ENCODE results near the gene NCDN.

Gene NCDN

DNA sequence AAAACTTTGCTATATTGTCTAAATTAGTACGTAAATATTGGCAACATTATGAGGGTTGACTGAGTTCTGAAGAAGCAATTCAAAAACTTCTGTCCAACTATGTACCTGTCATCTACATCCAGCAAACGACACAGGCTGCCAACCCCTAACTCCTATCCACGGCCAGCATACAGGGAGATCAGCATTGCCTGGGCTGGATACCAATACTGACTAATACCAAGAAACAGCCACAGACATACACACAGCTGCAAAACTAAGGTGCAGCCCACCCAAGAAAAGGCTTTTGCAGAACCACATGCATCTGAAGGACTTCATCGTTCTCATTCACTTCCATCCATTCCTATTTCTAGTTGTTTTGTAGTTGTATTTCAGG, 2.4 kb upstream of the NCDN start:
- no peak for DNase-seq (ENCODE audit: low spot score)

DNA sequence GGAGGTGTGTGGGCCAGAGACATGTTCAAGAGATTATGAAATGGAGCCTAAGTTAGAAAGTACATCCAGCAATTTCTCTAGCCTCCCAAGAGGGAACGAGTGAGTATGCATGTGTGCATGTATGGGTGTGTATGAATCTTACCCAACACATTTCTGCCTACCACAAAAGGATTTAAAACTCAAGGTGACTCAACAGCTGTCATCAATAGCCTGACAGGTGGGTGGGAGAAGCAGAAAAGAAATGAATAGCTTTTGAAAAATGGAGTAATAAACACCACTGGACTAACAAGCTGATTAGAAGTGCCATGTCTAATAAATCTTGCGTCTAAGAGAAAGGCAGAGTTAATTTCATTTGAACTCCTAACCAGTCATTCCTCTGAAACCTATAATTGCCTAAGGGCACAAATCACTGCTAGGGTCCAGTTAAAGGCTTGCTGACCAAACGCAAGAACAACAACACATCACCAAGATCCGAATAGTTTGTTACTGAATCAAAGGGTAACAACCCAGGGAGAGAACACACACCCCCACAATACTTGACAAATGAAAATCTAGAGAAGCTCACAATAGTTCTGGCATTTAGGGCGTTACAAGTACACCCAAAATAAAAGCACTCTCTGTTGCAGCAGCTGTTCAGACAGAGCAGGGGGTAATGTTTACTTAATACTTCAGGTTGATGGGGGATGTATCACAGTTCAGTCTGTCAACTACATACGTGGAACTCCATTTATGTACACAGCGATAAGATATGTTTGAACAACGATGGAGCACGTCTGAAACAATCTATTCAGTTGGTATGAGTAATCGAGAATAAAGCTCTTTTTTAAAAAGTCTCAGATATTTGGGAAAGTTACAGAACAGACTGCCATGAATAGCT, 1.8 kb upstream of the NCDN start:
- no peak for DNase-seq (ENCODE audit: low spot score)

DNA sequence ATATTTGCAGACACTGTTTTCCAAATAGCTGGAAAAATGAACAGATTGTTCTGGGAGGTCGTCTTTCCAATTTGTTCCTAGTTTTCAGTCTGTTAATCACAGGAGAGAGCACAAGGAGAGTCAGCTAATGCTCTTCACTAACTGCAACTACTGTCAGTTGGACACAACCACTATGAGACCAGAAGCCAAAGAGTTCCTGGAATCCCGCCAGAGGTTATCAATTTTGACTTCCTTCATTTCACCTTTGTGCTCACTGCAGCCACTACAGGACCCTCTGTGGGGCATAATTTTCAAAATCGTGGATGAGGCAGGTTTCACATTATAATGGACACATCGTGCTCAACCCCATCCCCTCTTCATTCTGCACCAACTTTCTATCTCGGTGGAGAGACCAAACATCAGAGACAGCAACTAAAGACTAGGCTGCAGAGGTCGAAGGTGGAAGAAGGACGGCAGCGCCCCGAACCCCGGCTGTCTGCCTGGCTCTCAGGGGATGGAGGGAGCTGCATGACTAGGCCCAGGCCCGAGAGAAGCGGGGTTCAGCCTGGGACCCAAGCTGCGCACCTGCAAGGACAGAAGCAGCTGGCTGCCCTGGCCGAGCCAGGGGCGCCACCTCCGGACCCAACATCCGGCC, 998 bp upstream of the NCDN start:
- no peak for DNase-seq (ENCODE audit: low spot score)

DNA sequence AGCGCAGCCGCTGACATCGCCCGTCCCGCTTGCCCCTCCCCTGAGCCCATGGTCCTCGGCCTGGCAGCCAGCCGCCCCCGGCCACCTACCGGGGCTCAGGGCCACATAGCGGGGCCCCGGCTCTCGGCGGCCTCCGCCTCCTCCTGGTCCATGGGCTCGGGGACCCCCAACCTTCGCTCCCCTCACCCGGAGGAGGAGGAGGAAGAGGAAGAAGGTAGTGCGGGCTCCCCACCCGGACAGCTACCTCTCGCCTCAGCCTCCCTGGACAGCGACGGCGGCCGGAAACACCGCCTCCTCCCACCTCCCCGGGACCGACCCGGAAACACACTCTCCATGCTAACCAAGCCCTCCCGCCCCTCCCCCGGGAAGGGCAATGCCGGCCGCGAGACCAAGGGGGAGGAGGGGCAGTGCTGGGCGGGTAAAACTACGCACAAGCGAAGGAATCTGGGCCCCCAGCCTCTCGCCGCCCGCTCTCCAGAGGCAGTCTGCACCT, 435 bp upstream of the NCDN start, which contains the start of gene KIAA0319L:
TSS of gene KIAA0319L (minus strand) at position 286 of the 493 bp plus-strand sequence. CDS start 2,912 bp downstream, outside the sequence.
- DNase-seq (ENCODE audit: low spot score) = peak; percentile 72

DNA sequence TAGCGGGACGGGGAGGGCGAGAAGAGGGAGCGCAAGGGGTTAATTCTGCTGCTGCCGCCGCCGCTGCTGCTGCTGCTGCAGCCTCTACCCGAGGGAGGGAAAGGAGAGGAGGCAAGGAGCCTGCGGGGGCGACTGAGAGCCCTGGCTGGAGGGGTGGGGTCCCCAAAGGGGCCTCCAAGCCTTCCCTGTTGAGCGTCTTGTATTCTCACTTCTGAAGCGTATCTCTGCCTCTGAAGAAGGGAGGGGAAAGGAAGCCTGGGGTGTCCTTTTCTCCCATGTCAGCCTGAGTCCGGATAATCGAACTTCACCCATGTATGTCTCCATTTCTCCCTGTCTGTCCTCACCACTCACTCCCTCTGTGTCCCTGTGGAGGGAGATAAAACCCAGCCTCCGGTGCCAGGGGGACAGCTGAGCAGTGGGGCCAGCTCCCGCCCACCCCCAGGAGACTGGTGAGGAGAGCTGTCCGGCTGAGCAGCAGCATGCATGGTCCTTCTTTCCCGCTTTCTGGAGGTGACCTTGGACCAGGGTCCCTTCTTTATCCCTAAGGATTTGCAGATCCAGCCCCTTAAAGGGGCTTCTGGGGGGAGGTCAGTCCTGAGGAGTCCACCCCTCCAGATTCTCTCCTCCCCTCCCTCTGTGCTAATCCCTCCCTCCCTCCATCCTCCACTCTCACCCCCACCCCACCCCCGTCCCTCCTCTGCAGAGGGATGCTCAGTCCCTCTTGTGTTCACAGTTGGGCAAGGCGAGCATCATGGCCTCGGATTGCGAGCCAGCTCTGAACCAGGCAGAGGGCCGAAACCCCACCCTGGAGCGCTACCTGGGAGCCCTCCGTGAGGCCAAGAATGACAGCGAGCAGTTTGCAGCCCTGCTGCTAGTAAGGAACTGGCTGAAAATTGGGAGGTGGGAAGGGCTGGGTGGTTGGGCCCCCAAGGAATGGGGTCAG, 1.0 kb downstream of the NCDN start:
- DNase-seq (ENCODE audit: low spot score) = no peak

DNA sequence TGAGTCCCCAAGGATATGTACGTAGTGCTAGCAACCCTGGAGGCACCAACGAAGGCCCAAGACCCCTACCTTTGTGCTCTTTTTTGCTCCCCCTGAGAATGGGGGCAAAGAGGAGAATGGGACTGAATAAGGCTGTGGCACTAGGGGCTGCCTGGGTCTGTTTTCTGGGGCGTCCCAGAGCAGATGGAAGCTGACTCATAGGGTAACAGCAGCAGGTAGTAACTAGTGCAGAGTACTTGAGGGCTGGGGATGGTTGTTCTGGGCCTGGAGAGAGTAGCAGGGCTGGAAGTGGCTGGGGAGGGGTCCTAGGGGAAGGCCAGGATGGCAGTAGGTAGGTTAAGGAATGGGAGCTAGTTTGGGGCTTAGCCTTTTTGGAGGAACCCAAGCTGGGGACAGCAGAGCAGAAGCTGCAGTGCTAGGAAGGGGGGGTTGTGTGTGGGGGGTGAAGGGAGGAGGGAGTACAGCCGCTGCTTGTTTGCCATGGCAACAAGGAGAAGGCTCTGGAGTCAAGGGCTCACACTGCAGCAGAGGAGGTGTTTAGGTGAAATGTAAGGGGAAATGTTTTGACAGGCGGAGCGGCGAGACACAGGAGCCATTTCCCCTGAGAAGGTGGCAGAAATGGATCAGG, 1.8 kb downstream of the NCDN start:
- peak; percentile 13 for DNase-seq (ENCODE audit: low spot score)

DNA sequence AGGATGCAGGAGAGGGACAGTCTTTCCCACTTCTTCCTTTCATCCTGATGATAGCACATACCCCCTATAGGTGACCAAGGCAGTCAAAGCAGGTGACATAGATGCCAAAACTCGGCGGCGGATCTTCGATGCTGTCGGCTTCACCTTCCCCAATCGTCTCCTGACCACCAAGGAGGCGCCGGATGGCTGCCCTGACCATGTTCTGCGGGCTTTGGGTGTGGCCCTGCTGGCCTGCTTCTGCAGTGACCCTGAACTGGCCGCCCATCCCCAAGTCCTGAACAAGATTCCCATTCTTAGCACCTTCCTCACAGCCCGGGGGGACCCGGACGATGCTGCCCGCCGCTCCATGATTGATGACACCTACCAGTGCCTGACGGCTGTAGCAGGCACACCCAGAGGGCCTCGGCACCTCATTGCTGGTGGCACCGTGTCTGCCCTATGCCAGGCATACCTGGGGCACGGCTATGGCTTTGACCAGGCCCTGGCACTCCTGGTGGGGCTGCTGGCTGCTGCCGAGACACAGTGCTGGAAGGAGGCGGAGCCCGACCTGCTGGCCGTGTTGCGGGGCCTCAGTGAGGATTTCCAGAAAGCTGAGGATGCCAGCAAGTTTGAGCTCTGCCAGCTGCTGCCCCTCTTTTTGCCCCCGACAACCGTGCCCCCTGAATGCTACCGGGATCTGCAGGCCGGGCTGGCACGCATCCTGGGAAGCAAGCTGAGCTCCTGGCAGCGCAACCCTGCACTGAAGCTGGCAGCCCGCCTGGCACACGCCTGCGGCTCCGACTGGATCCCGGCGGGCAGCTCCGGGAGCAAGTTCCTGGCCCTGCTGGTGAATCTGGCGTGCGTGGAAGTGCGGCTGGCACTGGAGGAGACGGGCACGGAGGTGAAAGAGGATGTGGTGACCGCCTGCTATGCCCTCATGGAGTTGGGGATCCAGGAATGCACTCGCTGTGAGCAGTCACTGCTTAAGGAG, 2.9 kb downstream of the NCDN start:
- no peak for DNase-seq (ENCODE audit: low spot score)

DNA sequence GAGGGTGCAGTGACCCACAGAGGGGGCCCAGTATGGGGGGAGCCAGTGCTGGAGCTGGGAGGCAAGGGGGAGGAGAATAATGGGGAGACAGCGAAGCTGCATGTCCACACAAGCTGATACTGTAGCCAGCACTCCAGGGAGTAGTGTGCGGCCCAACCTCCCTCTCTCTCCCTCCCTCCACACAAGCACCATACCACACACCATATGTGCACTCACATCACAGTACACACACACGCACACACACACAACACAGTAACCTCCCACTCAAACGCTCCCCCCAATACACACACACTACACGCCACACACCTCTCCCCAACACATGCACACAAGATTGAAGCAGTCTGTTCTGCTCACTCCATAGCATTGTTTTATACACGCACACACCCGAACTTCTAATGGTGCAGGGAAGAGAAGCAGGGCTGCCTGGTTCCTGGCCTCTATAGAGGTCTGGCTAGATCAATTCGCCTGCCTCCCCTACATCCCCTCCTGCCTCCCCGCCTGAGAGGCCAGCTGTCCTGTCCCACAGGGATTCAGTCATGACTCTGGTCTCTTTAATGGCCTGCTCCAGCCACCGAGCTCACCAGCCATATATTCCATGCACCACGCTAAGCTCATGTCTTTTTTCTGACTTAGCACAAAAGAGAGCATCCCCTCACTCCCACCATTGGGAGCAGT, 3.8 kb downstream of the NCDN start:
- DNase-seq (ENCODE audit: low spot score) = no peak

DNA sequence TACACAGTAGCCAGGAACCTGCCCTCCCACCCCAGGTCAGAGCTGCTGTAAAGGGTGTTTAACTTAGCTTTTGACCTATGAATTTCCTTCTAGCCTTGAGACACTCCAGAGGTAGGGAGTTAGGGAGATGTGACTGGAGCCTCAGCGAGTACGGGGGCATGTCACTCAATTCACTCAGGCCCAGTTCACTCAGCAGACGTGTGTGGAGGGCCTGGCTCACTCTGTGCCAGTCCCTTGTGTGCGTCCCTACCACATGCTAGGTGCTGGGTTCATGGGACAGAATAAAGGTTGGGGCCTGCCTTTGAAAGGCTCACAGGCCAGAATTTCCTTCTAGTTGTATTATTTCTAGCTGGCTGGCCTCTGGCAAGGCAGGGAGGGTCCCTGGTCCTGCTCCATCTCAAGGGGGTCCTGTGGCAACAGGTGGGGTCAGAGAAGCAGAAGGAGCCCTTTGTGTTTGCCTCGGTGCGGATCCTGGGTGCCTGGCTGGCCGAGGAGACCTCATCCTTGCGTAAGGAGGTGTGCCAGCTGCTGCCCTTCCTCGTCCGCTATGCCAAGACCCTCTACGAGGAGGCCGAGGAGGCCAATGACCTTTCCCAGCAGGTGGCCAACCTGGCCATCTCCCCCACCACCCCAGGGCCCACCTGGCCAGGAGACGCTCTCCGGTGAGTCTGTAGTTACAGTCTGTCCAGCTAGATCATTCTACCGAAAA, 4.5 kb downstream of the NCDN start:
- no peak for DNase-seq (ENCODE audit: low spot score)

DNA sequence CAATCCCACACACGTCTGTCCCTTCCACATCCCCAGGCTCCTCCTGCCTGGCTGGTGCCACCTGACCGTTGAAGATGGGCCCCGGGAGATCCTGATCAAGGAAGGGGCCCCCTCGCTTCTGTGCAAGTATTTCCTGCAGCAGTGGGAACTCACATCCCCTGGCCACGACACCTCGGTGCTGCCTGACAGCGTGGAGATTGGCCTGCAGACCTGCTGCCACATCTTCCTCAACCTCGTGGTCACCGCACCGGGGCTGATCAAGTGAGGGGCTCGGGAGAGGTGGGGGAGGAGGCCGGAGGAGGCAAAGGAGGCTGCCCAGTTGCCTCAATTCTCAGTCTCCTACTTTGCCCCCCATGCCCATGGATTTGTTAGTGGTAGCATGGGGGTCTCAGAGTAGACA, 5.6 kb downstream of the NCDN start:
- no peak for DNase-seq (ENCODE audit: low spot score)

DNA sequence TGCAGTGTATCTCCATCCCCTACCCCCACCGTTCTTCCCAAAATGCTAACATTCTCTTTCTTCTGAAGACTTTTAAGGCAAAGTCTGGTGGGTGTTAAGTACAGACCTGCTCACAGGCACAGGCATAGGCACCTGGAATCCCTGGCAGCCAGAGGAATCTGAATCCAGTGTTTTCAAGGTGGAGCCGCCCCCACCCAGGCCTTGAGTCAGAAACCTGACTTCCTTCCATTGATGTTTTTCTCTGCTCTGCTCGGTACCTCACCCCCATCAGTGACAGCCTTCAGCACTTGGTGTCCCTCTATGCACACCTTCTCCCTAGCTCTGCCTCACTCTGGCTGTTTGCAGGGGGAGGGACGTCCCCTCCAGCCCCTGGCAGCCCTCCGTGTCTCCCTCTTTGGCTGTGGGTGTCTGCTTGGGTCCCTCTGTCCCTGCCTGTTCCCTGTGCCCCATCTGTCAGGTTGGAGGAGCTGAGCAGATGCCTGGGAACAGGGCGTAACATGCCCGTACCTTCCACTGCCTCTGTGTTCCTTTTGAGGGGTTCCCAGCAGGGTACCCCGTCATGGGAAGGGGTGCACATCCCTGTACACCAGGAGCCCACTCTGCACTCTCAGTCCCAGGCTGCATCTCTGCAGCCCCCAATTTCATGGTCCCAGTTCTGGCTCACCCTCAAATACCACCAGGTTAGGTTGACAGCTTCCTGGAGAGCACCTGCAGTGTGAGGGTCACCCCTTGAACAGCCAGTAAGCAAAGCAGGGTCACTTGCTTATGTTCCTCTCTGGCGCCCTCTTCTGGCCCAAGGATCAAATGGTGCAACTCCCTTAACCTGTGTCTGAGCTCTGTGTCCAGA, 6.7 kb downstream of the NCDN start:
- DNase-seq (ENCODE audit: low spot score) = peak; percentile 77

DNA sequence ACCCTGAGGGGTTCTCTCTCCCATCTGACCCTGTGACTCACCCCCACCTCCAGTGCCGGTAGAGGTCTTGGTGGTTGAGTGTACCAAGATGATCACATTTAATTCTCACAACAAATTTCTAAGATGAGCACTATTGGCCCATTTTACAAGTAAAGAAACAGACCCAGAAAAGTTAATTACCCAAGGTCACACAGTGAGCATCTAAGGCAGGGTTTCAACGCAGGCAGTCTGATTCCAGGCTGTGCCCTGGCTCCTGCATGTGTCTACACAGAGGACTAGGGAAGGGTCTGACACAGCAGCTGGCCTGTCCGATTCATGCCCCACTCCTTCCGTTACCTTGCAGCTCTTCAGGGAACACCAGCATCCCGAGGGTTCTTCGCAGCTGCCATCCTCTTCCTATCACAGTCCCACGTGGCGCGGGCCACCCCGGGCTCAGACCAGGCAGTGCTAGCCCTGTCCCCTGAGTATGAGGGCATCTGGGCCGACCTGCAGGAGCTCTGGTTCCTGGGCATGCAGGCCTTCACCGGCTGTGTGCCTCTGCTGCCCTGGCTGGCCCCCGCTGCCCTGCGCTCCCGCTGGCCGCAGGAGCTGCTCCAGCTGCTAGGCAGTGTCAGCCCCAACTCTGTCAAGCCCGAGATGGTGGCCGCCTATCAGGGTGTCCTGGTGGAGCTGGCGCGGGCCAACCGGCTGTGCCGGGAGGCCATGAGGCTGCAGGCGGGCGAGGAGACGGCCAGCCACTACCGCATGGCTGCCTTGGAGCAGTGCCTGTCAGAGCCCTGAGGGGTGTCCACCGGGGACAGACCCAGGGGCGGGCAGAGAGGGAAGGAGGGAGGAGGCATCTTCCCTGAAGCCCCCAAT, 7.5 kb downstream of the NCDN start:
- no peak for DNase-seq (ENCODE audit: low spot score)

DNA sequence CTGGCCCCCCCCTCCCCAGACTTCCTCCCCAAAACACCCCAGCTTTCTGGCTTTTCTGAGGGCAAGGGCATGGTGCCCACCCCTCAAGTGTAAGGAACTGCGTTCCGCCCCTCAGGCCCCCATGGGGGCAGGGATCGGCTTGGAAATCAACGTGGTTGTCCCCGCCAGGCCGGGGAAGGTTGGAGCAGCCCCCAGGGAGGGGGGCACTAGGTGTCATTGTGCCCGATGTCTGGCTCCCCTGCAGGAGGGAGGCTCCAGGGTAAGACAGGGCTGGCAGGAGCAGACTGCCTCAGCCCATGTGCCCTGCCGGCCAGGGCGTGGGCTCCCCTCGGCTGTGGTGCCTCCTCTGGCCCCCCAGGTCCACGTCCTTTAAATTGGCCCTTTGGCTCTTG, 8.1 kb downstream of the NCDN start:
- no peak for DNase-seq (ENCODE audit: low spot score)

DNA sequence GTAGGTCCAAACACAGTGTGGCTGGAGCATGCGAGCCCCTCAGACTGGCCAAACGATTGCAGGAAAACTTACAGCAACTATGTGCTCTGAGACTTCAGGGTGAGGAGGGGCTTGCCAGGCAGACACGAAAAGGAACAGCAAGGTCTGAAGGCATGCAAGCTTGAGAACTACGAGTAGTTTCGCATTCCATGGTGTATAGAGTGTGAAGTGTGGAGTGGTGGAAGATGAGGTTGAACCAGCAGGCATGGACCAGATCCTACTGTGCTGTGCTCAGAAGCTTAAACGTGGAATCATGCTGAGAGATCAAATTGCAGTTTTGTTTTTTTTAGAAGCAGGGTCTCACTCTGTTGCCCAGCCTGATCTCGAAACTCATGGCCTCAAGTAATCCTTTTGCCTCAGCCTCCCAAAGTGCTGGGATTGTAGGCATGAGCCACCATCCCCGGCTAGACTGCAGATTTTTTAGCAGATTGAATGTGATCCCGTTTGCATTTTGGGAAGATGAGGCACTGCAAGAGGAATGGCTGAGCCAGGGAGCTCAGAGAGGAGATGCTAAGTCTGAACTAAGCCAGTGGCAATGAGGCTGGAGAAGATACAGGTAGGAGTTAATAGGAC, 10.5 kb downstream of the NCDN start:
- no peak for DNase-seq (ENCODE audit: low spot score)

DNA sequence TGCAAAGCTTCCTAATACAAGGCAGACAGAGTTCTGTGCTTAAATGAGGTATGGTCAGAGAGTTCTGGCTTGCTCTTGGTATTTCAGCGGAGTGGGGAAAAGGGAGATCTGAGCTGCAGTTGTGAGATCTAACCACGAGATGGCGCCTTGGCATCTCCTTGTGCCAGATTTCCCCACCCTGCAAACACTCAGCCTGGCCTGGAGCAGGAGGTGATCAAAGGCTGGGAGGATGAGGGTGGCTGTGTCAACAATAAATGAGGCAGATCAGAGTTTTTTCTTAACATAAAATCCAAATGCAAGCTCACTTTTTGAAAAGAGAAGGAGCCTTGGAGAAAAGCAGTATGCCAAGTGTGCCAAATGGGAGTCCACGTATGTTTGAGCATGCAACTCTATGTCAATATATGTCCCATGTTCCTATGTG, 11.4 kb downstream of the NCDN start:
- peak; percentile 64 for DNase-seq (ENCODE audit: low spot score)

DNA sequence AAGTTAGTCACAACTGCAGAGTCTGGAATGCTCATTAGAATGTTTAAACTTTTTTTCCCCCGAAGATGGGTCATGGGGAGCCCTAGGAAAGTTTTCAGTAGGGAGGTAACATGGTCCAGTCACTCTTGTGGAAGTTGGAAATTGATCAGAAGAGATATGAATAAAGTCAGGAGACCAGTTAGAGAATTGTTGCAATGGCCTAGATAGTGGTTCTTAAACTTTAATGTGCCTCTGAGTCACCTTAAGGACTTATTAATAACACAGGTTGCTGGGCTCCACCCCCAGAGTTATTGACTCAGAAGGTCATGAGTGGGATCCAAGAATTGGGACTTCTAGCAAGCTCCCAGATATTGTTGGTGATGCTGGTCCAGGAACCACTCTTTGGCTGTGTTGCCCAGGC, 12.3 kb downstream of the NCDN start:
- DNase-seq (ENCODE audit: low spot score) = no peak

DNA sequence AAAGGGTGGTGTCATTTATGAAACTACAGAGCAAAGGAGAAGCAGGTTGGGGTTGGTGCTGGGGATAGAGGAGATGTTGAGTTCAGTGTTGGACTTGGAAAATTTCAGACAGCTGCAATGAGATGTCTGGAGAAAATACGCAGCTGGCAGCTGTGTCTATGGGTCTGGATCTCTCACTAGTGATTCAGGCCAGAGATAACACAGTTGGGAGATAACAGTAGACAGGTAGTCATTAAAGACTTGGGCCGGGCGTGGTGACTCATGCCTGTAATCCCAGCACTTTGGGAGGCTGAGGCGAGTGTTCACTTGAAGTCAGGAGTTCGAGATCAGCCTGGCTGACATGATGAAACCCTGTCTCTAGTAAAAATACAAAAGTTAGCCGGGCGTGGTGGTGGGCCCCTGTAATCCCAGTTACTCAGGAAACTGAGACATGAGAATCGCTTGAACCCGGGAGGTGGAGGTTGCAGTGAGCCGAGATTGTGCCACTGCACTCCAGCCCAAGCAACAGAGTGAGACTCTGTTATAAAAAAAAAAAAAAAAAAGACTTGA, 13.1 kb downstream of the NCDN start:
- no peak for DNase-seq (ENCODE audit: low spot score)

Measured in CD4-positive, alpha-beta T cell treated with Interleukin-6 at 100 ng/mL for 8 hours (primary cell).